Activated T-cell treated with anti-CD3 and anti-CD28 coated beads, Interleukin-2, amount 50 U/mL, for 72 hours (primary cell): ENCODE data around the gene C9orf153. TPM values are rescaled to one million over a fixed set of nuclear protein-coding genes. Genes with fewer than 3 reads are reported as not detected.

ENCODE experiments used
- ATAC-seq, 2 donors: fragments of 150-1000 bp; cut with Tn5 transposase; replicated peaks in 1 of 2; 2 replicates each; pipeline ENCODE4 v1.10.0; 2021; ENCODE audit warnings: moderate library complexity in 2 of 2, mild to moderate bottlenecking in 1 of 2
- DNase-seq, 2 donors: peaks; one replicate each; pipeline ENCODE4 v3.0.0; 2021 to 2022; ENCODE audit warnings: mixed read lengths in 1 of 2
- H3K27ac Mint-ChIP-seq: one replicate; pipeline ENCODE4 v1.8.0; 2022; ENCODE audit warnings: mild to moderate bottlenecking, moderate library complexity, mixed read lengths
- H3K27me3 Mint-ChIP-seq: one replicate; pipeline ENCODE4 v1.8.0; 2022; ENCODE audit warnings: low read depth, mixed read lengths
- H3K36me3 Mint-ChIP-seq, 2 donors: one replicate each; pipeline ENCODE4 v1.8.0; 2022; ENCODE audit warnings: mixed read lengths in 2 of 2, mild to moderate bottlenecking in 1 of 2; ENCODE audit not compliant: insufficient read depth in 2 of 2
- H3K4me1 Mint-ChIP-seq: one replicate; pipeline ENCODE4 v1.8.0; 2022; ENCODE audit warnings: low read depth, mixed read lengths
- H3K4me3 Mint-ChIP-seq, 2 donors: one replicate each; pipeline ENCODE4 v1.8.0; 2022; ENCODE audit warnings: mild to moderate bottlenecking in 2 of 2, mixed read lengths in 2 of 2, moderate library complexity in 2 of 2
- H3K9me3 Mint-ChIP-seq, 2 donors: one replicate each; pipeline ENCODE4 v1.8.0; 2022; ENCODE audit warnings: mixed read lengths in 2 of 2
- total RNA-seq, 2 donors: library from RNA; stranded (reverse); gene quantifications; one replicate each; pipeline ENCODE4 v1.2.3, GENCODE V29; 2022

The C9orf153 gene
- total RNA-seq, 2 donors from 2014 or later = 0.21 TPM; not detected in 1

DNA sequence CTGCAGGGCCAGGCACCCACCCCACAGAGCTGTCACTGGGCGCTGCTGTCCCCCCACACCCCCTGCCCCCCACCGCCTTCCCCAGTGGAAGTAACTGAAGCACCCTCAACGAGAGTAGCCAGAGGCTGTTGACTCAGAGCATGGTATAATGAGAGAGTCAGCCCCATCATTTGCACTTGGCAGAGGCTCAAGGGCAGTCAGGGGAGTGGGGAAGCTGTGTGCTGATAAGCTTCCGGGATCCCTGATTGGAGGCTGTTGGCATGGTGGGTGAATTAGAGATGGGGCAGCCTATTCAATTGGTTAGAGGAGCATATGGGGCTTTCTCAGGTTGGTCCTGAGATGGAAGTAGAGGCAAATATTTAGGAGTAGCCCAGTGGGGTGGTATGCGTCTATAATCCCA, 83.0 kb downstream of the C9orf153 start:
- DNase-seq (no peak), ATAC-seq (no peak)
- Mint-ChIP-seq H3K36me3 (no peaks in the 10 kb centered on the region), H3K27ac (no peak overlapping the region), H3K4me1 (no peaks in the 10 kb centered on the region), H3K4me3 (no peak overlapping the region), H3K27me3 (no peaks in the 10 kb centered on the region), H3K9me3 (no peaks in the 10 kb centered on the region)

DNA sequence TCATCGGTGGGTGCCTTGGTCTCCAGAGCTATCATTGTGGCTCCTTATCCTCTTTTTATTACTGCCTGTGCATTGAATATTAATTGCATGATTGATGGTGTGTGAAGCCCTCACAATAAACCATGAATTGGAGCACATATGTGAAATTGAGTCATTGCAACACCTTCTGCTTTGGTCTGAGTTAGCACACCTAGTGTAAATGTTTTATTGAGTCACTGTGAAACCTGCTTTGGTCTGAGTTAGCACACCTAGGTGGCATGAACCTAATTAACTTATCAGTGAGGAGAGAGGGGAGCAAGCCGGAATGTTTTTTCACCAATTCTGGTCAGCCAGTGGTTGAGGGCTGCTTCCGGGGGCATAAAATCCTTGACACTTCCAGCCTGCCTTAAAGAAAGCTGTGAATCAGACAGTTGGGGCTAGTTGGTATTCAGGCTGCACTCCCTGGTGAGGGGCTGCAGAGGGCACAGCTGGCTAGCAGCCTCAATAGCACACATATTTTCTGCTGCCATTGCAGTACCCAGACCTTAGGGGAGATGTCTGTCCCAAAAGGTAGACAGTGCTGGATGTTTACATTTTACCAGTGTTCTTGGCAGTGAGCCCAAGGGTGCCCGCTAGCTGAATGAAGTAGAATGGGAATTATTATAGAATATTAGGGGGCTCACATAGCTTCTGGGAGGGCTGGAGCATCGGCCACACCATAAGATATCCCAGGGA, 83.6 kb downstream of the C9orf153 start:
- ATAC-seq (no peak), DNase-seq (no peak)
- Mint-ChIP-seq H3K36me3 (no peaks in the 10 kb centered on the region), H3K4me1 (no peaks in the 10 kb centered on the region), H3K9me3 (no peaks in the 10 kb centered on the region), H3K27ac (no peak overlapping the region), H3K27me3 (no peaks in the 10 kb centered on the region), H3K4me3 (no peak overlapping the region)

DNA sequence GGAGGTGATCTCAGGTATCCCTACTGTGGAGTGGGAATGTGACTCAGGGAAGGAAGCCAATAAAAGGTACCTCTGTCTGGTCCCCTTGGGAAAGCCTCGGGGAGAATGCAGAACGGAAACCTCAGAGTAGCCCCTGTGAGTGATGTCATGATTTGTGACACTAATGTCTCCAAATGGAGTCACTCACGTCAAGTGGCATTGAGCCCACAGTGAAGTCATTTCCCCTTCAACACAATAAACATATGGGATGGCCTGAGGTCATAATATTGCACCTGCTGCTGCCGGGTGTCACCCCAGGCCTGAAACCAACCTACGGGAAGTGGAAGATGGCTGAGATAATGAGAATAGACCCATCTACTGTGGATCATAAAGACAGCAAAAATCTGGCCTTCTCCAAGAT, 84.2 kb downstream of the C9orf153 start:
- no peak overlapping the region for H3K4me3 Mint-ChIP-seq
- H3K36me3 Mint-ChIP-seq = no peaks in the 10 kb centered on the region
- no peak for ATAC-seq
- no peaks in the 10 kb centered on the region for H3K27me3 Mint-ChIP-seq
- H3K27ac Mint-ChIP-seq = no peak overlapping the region
- DNase-seq = no peak
- no peaks in the 10 kb centered on the region for H3K9me3 Mint-ChIP-seq
- H3K4me1 Mint-ChIP-seq = no peaks in the 10 kb centered on the region

Other genes with a start within 250 kb of the C9orf153 start
- 1 to 10 TPM; 1.2 to 2.7 TPM for gene GOLM1, start 160.1 kb downstream of the C9orf153 start, total RNA-seq
- 10 to 100 TPM; 21.7 to 24.1 TPM for gene ISCA1, start 22.9 kb upstream of the C9orf153 start, total RNA-seq
- gene TUT7, start 94.8 kb upstream of the C9orf153 start, total RNA-seq = 10 to 100 TPM; 39.6 to 49.9 TPM